WTC11 (cell line): ENCODE data around the gene TTLL3. TPM values are rescaled to one million over a fixed set of nuclear protein-coding genes. Genes with fewer than 3 reads are reported as not detected.

Experiments
- ATAC-seq: fragments of 200-7000 bp; cut with Tn5 transposase; 2 replicates; pipeline ENCODE4 v1.10.0; 2021; ENCODE audit warnings: mild to moderate bottlenecking, moderate library complexity
- CTCF ChIA-PET: fragments of 300-600 bp; sonication (Branson Sonifier 250); formaldehyde crosslinking; loops from one replicate; lab custom pipeline; 2021; ENCODE audit warnings: antibody characterized with exemption; lab: Charles Lee
- POLR2A ChIA-PET: fragments of 350-600 bp; sonication (Branson Sonifier 250); formaldehyde crosslinking; loops from one replicate; lab custom pipeline; 2021; ENCODE audit warnings: antibody characterized with exemption; lab: Charles Lee
- DNase-seq: peaks from one replicate; pipeline ENCODE4 v3.0.0; 2021; ENCODE audit warnings: low spot score
- H3K27ac Mint-ChIP-seq: 2 replicates; pipeline ENCODE4 v1.8.0; 2021; ENCODE audit warnings: mixed read lengths
- H3K27me3 Mint-ChIP-seq: 2 replicates; pipeline ENCODE4 v1.8.0; 2021; ENCODE audit warnings: low read depth, mild to moderate bottlenecking, moderate library complexity, mixed read lengths
- H3K36me3 Mint-ChIP-seq: 2 replicates; pipeline ENCODE4 v1.8.0; 2021; ENCODE audit warnings: mixed read lengths
- H3K4me1 Mint-ChIP-seq: 2 replicates; pipeline ENCODE4 v1.8.0; 2022; ENCODE audit warnings: mixed read lengths
- H3K4me3 Mint-ChIP-seq: 2 replicates; pipeline ENCODE4 v1.8.0; 2021; ENCODE audit warnings: mild to moderate bottlenecking, moderate library complexity, mixed read lengths
- H3K9me3 Mint-ChIP-seq: 2 replicates; pipeline ENCODE4 v1.8.0; 2021; ENCODE audit warnings: mixed read lengths
- CREB1 ChIP-seq: sonication (generic); formaldehyde crosslinking; IDR thresholded peaks from 2 replicates; pipeline ENCODE4 v1.8.0; 2023; ENCODE audit warnings: mild to moderate bottlenecking, missing genetic modification reagents
- CTCF ChIP-seq: fragments of 200-600 bp; IDR thresholded peaks from 2 replicates; pipeline ENCODE4 v1.8.0; 2022; ENCODE audit warnings: antibody characterized with exemption
- E2F4 ChIP-seq: sonication (generic); formaldehyde crosslinking; IDR thresholded peaks from 2 replicates; pipeline ENCODE4 v1.8.1; 2022; ENCODE audit warnings: low read depth, mild to moderate bottlenecking, moderate library complexity, missing genetic modification reagents, borderline replicate concordance
- ESRRA ChIP-seq: sonication (generic); formaldehyde crosslinking; IDR thresholded peaks from 2 replicates; pipeline ENCODE4 v1.8.1; 2022; ENCODE audit warnings: mild to moderate bottlenecking, missing genetic modification reagents, borderline replicate concordance
- ETV6 ChIP-seq: sonication (generic); formaldehyde crosslinking; IDR thresholded peaks from 2 replicates; pipeline ENCODE4 v1.8.1; 2022; ENCODE audit warnings: mild to moderate bottlenecking, missing genetic modification reagents
- FOXJ3 ChIP-seq: sonication (generic); formaldehyde crosslinking; IDR thresholded peaks from 2 replicates; pipeline ENCODE4 v1.9.0; 2021; ENCODE audit warnings: missing genetic modification reagents, mild to moderate bottlenecking, borderline replicate concordance
- FOXK1 ChIP-seq: sonication (generic); formaldehyde crosslinking; IDR thresholded peaks from 2 replicates; pipeline ENCODE4 v1.8.0; 2022; ENCODE audit warnings: mild to moderate bottlenecking, moderate library complexity, missing genetic modification reagents
- IRF2 ChIP-seq: sonication (generic); formaldehyde crosslinking; IDR thresholded peaks from 2 replicates; pipeline ENCODE4 v1.8.0; 2022; ENCODE audit warnings: low read depth, missing genetic modification reagents, borderline replicate concordance
- JUN ChIP-seq: sonication (generic); formaldehyde crosslinking; IDR thresholded peaks from 2 replicates; pipeline ENCODE4 v1.8.0; 2023; ENCODE audit warnings: mild to moderate bottlenecking, missing genetic modification reagents
- MLX ChIP-seq: sonication (generic); formaldehyde crosslinking; IDR thresholded peaks from 2 replicates; pipeline ENCODE4 v1.8.1; 2023; ENCODE audit warnings: mild to moderate bottlenecking, missing genetic modification reagents, moderate library complexity
- NFYB ChIP-seq: sonication (generic); formaldehyde crosslinking; conservative IDR thresholded peaks from 2 replicates; pipeline ENCODE4 v1.8.0; 2022; ENCODE audit warnings: low read depth, missing genetic modification reagents
- NR2C2 ChIP-seq: sonication (generic); formaldehyde crosslinking; IDR thresholded peaks from 2 replicates; pipeline ENCODE4 v1.8.0; 2022; ENCODE audit warnings: mild to moderate bottlenecking, missing genetic modification reagents
- PRDM15 ChIP-seq: sonication (generic); formaldehyde crosslinking; IDR thresholded peaks from 2 replicates; pipeline ENCODE4 v1.8.0; 2022; ENCODE audit warnings: missing genetic modification reagents
- SMAD3 ChIP-seq: sonication (generic); formaldehyde crosslinking; IDR thresholded peaks from 2 replicates; pipeline ENCODE4 v1.8.0; 2022; ENCODE audit warnings: missing genetic modification reagents, mild to moderate bottlenecking, borderline replicate concordance
- SOX15 ChIP-seq: fragments of 250-450 bp; sonication (Bioruptor Pico); IDR thresholded peaks from 2 replicates; pipeline ENCODE4 v1.9.0; 2021; ENCODE audit warnings: mild to moderate bottlenecking
- TEAD4 ChIP-seq: sonication (generic); formaldehyde crosslinking; IDR thresholded peaks from 2 replicates; pipeline ENCODE4 v1.8.0; 2022; ENCODE audit warnings: mild to moderate bottlenecking, missing genetic modification reagents
- ZNF263 ChIP-seq: sonication (generic); formaldehyde crosslinking; IDR thresholded peaks from 2 replicates; pipeline ENCODE4 v1.8.1; 2022; ENCODE audit warnings: low read depth, mild to moderate bottlenecking, moderate library complexity, missing genetic modification reagents
- ZNF416 ChIP-seq: fragments of 250-450 bp; sonication (Bioruptor Pico); IDR thresholded peaks from 2 replicates; pipeline ENCODE4 v1.9.0; 2021; ENCODE audit warnings: mild to moderate bottlenecking, inconsistent platforms
- total RNA-seq: library from RNA; stranded (reverse); gene quantifications from 3 replicates; pipeline ENCODE4 v1.2.3, GENCODE V29; 2021
- TF ChIP-seq, protein P1 (sequence below): fragments of 250-450 bp; sonication (Bioruptor Pico); IDR thresholded peaks from 2 replicates; pipeline ENCODE4 v1.9.0; 2021; ENCODE audit warnings: mild to moderate bottlenecking
- TF ChIP-seq, protein P2 (sequence below): fragments of 250-450 bp; sonication (Bioruptor Pico); IDR thresholded peaks from 2 replicates; pipeline ENCODE4 v1.9.0; 2021; ENCODE audit warnings: mild to moderate bottlenecking

Gene TTLL3
- total RNA-seq, 1 experiment from 2014 or later, result 14.7 TPM

DNA sequence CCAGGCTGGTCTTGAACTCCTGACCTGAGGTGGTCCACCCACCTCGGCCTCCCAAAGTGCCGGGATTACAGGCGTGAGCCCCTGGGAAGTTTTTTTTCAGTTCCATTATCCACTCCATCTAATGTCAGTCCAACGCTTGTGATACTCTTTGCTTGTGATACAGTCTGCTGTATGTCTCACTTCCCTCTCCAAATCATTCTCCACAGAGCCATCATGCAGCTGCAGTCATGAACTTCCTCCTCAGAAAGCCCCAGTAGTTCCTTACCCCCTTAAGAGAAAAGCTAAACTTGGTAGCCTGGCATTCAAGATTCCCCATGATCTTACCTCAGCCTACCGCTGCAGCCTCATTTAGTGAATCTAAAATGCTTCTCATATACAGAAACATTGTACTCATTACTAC, 14.9 kb upstream of the TTLL3 start (continued):
- TF ChIP-seq, protein P1, sequence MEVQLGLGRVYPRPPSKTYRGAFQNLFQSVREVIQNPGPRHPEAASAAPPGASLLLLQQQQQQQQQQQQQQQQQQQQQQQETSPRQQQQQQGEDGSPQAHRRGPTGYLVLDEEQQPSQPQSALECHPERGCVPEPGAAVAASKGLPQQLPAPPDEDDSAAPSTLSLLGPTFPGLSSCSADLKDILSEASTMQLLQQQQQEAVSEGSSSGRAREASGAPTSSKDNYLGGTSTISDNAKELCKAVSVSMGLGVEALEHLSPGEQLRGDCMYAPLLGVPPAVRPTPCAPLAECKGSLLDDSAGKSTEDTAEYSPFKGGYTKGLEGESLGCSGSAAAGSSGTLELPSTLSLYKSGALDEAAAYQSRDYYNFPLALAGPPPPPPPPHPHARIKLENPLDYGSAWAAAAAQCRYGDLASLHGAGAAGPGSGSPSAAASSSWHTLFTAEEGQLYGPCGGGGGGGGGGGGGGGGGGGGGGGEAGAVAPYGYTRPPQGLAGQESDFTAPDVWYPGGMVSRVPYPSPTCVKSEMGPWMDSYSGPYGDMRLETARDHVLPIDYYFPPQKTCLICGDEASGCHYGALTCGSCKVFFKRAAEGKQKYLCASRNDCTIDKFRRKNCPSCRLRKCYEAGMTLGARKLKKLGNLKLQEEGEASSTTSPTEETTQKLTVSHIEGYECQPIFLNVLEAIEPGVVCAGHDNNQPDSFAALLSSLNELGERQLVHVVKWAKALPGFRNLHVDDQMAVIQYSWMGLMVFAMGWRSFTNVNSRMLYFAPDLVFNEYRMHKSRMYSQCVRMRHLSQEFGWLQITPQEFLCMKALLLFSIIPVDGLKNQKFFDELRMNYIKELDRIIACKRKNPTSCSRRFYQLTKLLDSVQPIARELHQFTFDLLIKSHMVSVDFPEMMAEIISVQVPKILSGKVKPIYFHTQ (CRISPR knock-in tag), result no peak
- no peak for TF ChIP-seq CREB1
- no peak for TF ChIP-seq JUN (CRISPR knock-in tag)
- no peak for TF ChIP-seq TEAD4 (CRISPR knock-in tag)
- TF ChIP-seq, protein P2, sequence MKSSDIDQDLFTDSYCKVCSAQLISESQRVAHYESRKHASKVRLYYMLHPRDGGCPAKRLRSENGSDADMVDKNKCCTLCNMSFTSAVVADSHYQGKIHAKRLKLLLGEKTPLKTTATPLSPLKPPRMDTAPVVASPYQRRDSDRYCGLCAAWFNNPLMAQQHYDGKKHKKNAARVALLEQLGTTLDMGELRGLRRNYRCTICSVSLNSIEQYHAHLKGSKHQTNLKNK (CRISPR knock-in tag), result no peak
- no peak for TF ChIP-seq NFYB
- TF ChIP-seq ESRRA, result no peak
- no peak for TF ChIP-seq FOXK1 (CRISPR knock-in tag)

- H3K27ac Mint-ChIP-seq, result no peak overlapping the region
- POLR2A ChIA-PET, result no interaction called here
- peaks cover 55% of the 10 kb centered on the region for H3K36me3 Mint-ChIP-seq
- H3K4me3 Mint-ChIP-seq, result no peak overlapping the region
- no peak for TF ChIP-seq ZNF263
- TF ChIP-seq NR2C2 (CRISPR knock-in tag), result no peak
- TF ChIP-seq IRF2 (CRISPR knock-in tag), result no peak
- DNase-seq, result no peak
- H3K4me1 Mint-ChIP-seq, result peaks cover 14% of the 10 kb centered on the region
- H3K9me3 Mint-ChIP-seq, result no peaks in the 10 kb centered on the region
- CTCF ChIA-PET, result interaction anchor here (0.7 kb wide), 1 partner anchor 41 kb away, joined by 3 read pairs; no protein-coding TSS in a partner anchor
- no peak for ATAC-seq
- no peaks in the 10 kb centered on the region; the same call in 1 of the 2 replicates for H3K27me3 Mint-ChIP-seq
Measured at GRCh38 chr3:9797196-9797945, 12.7 kb upstream of the TTLL3 start.

DNA sequence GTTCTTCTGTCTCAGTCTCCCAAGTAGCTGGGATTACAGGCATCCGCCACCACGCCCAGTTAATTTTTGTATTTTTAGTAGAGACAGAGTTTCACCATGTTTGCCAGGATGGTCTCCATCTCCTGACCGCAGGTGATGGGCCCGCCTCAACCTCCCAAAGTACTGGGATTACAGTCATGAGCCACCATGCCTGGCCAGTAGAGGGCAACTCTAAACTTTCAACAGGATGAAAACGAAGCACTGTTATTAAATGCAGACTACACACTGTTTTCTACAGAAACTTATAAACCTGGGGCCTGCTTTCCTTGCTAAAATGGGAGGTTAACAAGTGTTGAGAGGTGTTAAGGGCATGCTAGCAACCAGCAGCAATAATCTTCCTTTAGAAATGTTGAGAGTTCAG, 9.5 kb upstream of the TTLL3 start:
- Mint-ChIP-seq H3K36me3 (peaks cover 73% of the 10 kb centered on the region), H3K9me3 (no peaks in the 10 kb centered on the region), H3K27me3 (no peaks in the 10 kb centered on the region), H3K27ac (no peak overlapping the region), H3K4me3 (no peak overlapping the region), H3K4me1 (no peaks in the 10 kb centered on the region)
- ATAC-seq (peak; percentile 48; the same call in 1 of the 2 replicates), DNase-seq (no peak)
- CTCF ChIA-PET, result interaction anchor here (0.6 kb wide), 1 partner anchor 48 kb away, joined by 4 read pairs; no protein-coding TSS in a partner anchor
- POLR2A ChIA-PET, result no interaction called here
- no peak for TF ChIP-seq SMAD3 (CRISPR knock-in tag)
- no peak for TF ChIP-seq FOXJ3 (CRISPR knock-in tag)
- no peak for TF ChIP-seq JUN (CRISPR knock-in tag)
- no peak for TF ChIP-seq IRF2 (CRISPR knock-in tag)
- TF ChIP-seq NR2C2 (CRISPR knock-in tag), result no peak
- no peak for TF ChIP-seq PRDM15 (CRISPR knock-in tag)
- no peak for TF ChIP-seq E2F4
- TF ChIP-seq MLX (CRISPR knock-in tag), result no peak
- TF ChIP-seq CTCF, result no peak
- TF ChIP-seq ETV6 (CRISPR knock-in tag), result no peak
- no peak for TF ChIP-seq ZNF416
- TF ChIP-seq SOX15, result no peak
